GM21576 (cell line): Measurements from ENCODE around the gene FASTK.
"Not testable (repeated sequence)": the region's sequence is repeated elsewhere in the genome, so short reads cannot be mapped to it uniquely, and the experiment has no call there.

Experiments used
- ATAC-seq: cut with Tn5 transposase; IDR thresholded peaks from one replicate; pipeline ENCODE4 v1.9.1; 2021; ENCODE audit warnings: mild to moderate bottlenecking, moderate library complexity; ENCODE audit not compliant: unreplicated experiment

Gene FASTK

GRCh38 chr7:151032936-151033863, 47.4 kb downstream of the FASTK start:
- no peak for ATAC-seq

DNA sequence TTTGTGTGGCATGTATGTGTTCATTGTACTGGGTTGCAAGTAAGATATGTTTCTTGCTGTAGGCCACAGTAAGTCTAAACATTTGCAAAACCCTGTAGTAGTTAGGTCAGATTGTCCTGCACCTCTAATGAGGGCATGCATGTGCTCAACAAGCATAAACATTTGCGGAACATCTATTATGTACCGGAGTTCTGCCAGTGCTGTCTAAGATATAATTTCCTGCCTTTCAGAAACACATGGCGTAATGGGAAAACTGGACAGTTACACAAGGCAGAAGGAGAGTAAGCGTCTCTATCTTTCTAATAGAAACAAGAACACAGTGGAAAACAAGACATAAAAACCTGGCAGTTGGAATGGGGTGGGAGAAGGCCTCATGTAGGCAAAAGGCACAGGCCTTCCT, 49.6 kb downstream of the FASTK start:
- ATAC-seq, result no peak

- ATAC-seq, result no peak
Observed at GRCh38 chr7:151028948-151029501, 51.6 kb downstream of the FASTK start.

GRCh38 chr7:151028131-151028947, 52.3 kb downstream of the FASTK start, which contains the start of gene ABCB8:
Gene ABCB8, plus strand, starts transcription at chr7:151028450. Its CDS starts 66 bp downstream, at chr7:151028516.
- peak; percentile 97 for ATAC-seq

DNA sequence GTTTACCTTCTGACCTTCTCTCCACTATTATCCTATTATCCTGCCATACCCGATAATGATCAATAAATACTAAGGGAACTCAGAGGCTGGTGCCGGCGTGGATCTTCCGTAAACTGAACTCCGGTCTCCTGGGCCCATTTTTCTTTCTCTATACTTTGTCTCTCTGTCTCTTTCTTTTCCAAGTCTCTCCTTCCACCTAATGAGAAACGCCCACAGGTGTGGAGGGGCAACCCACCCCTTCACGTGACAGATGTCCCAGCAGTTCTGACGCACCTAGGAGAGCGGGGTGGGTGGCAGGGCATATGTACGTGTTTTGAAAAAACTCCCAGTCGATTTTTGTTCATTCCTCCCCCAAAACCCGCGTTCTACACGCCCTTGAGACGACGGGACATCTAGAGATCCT, 52.9 kb downstream of the FASTK start:
- not testable (repeated sequence) for ATAC-seq

DNA sequence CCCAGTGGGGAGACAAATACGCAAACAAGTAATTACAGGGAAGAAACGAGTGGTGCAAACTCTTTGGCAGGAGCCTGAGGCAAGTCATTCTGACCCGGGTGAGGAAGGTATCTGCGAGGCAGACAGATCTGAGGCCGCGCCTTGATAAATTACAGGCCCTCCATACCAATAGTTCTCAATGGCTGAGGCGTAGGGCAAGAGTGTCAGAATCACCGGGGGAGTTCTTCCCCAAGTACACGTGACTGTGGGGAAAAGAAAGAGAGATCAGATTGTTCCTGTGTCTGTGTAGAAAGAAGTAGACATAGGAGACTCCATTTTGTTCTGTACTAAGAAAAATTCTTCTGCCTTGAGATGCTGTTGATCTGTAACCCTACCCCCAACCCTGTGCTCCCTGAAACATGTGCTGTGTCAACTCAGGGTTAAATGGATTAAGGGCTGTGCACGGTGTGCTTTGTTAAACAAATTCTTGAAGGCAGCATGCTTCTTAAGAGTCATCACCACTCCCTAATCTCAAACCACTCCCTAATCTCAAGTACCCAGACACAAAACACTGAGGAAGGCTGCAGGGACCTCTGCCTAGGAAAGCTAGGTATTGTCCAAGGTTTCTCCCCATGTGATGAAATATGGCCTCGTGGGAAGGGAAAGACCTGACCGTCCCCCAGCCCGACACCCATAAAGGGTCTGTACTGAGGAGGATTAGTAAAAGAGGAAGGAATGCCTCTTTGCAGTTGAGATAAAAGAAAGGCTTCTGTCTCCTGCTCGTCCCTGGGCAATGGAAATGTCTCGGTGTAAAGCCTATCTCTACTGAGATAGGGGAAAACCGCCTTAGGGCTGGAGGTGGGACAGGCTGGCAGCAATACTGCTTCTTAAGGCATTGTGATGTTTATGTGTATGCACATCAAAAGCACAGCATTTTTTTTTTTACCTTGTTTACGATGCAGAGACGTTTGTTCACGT, 53.6 kb downstream of the FASTK start:
- ATAC-seq, result not testable (repeated sequence)
